ENCODE measurements around the gene RASD1. TPM values are rescaled to one million over a fixed set of nuclear protein-coding genes. Genes with fewer than 3 reads are reported as not detected.
A peak's percentile ranks its signal among the peaks of the same experiment; 100 is the strongest.

The RASD1 gene
- total RNA-seq, 1 experiment from 2014 or later, result 0.30 TPM

DNA sequence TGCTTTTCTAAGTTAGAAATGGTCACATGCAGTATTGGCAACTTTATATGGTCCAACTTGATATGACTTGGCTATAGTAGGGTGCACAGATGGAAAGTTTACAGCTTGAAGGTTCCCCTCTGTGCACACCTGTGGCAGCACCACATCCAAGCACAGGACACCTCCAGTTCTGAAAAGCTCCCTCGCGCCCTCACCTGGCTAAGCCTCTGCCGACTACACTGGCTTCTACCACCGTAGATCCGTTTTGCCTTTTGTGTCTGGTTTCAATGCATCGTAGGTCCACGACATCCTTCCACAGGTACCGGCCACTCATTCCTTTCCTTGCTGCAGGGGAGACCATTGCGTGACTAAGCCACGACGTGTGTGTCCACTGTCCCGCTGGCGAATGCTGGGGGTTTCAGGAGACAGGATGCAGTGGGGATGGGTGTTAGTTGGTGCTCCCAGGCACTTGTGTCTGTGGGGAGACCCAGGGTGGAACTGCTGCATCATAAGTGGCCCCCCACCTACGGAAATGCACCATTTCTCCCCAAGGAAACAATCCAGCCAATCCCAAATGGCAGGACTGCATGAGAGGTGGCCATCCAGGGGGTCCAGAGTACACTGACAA lies 4.9 kb upstream of the RASD1 start:
- Histone ChIP-seq H3K27me3 (ENCODE audit: insufficient read depth, low read length) (no peaks in the 10 kb centered on the region), H3K27ac (ENCODE audit: low read depth, low read length) (no peak overlapping the region), H3K4me3 (replicated peaks in 1 of 2; ENCODE audit: low read depth in 1 of 2, low read length in 2 of 2) (no peak overlapping the region), H3K79me2 (ENCODE audit: insufficient read depth, low read length) (no peaks in the 10 kb centered on the region), H3K4me2 (ENCODE audit: low read length) (no peak overlapping the region), H3K9me2 (ENCODE audit: insufficient read depth) (no peaks in the 10 kb centered on the region), H3K9me3 (ENCODE audit: control insufficient read depth in 1 of 2, insufficient read depth in 1 of 2, low read depth in 1 of 2, low read length in 2 of 2) (no peaks in the 10 kb centered on the region), H3K36me3 (ENCODE audit: control insufficient read depth in 1 of 2, insufficient read depth in 2 of 2, low read length in 2 of 2) (no peaks in the 10 kb centered on the region), H4K20me1 (ENCODE audit: insufficient read depth) (no peaks in the 10 kb centered on the region), H3K9ac (ENCODE audit: low read length) (no peak overlapping the region), H2AFZ (ENCODE audit: low read depth, low read length, poor library complexity, severe bottlenecking) (no peak overlapping the region), H3K4me1 (ENCODE audit: control insufficient read depth in 1 of 2, insufficient read depth in 2 of 2, low read length in 2 of 2) (peaks cover 0 to 13% of the 10 kb centered on the region in 2 experiments; a peak in 2 of 4 replicates)
- POLR2A ChIA-PET, result no interaction called here
- intact Hi-C loops (cut with micrococcal nuclease), result loop anchor here (1.0 kb wide), 1 partner anchor 145 kb away; no protein-coding TSS in a partner anchor
- RAD21 ChIA-PET (ENCODE audit: low non-redundant PET in 1 of 2, low total read pairs in 2 of 2, uncharacterized antibody in 2 of 2, unreplicated experiment in 2 of 2), result no interaction called here
- TF ChIP-seq MAX (IDR thresholded peaks at IDR 0.05) (no peak), CTCF (IDR thresholded peaks at IDR 0.05 in 2 of 3, conservative IDR thresholded peaks at IDR 0.05 in 1 of 3; ENCODE audit: borderline replicate concordance in 1 of 3, insufficient read depth in 1 of 3, low read depth in 2 of 3, low read length in 2 of 3) (peak; percentile 53 to 65 (median 55); a peak in 4 of 6 replicates), RAD21 (IDR thresholded peaks at IDR 0.05; ENCODE audit: low read depth) (peak; percentile 57)
- DNase-seq (ENCODE audit: low read depth, low spot score), result no peak
- no TSS peak for BruUV-seq (replicated peaks)
- CTCF ChIA-PET, result interaction anchor here (1.0 to 1.1 kb wide), 2 partner anchors 11 to 91 kb away, joined by 3 read pairs; partner anchors contain the start of gene PEMT
- ATAC-seq, result peak; percentile 49

- H3K36me3 ChIP-seq (ENCODE audit: control insufficient read depth in 1 of 2, insufficient read depth in 2 of 2, low read length in 2 of 2), result no peaks in the 10 kb centered on the region
- POLR2A ChIA-PET, result no interaction called here
- H3K9me2 ChIP-seq (ENCODE audit: insufficient read depth), result no peaks in the 10 kb centered on the region
- no peaks in the 10 kb centered on the region for H3K27me3 ChIP-seq (ENCODE audit: insufficient read depth, low read length)
- RAD21 ChIA-PET (ENCODE audit: low non-redundant PET in 1 of 2, low total read pairs in 2 of 2, uncharacterized antibody in 2 of 2, unreplicated experiment in 2 of 2), result no interaction called here
- no peak overlapping the region for H3K27ac ChIP-seq (ENCODE audit: low read depth, low read length)
- DNase-seq (ENCODE audit: low read depth, low spot score) (no peak), ATAC-seq (no peak)
- no peak overlapping the region for H2AFZ ChIP-seq (ENCODE audit: low read depth, low read length, poor library complexity, severe bottlenecking)
- no TSS peak for BruUV-seq (replicated peaks)
- CTCF ChIA-PET, result interaction anchor here (0.7 to 1.0 kb wide), 2 partner anchors 69 to 176 kb away, joined by 3 to 4 read pairs; no protein-coding TSS in a partner anchor
- H3K4me1 ChIP-seq (ENCODE audit: control insufficient read depth in 1 of 2, insufficient read depth in 2 of 2, low read length in 2 of 2), result peaks cover 0 to 15% of the 10 kb centered on the region in 2 experiments; a peak in 2 of 4 replicates
- H4K20me1 ChIP-seq (ENCODE audit: insufficient read depth), result no peaks in the 10 kb centered on the region
- no peak overlapping the region for H3K9ac ChIP-seq (ENCODE audit: low read length)
- H3K79me2 ChIP-seq (ENCODE audit: insufficient read depth, low read length), result no peaks in the 10 kb centered on the region
- no peak overlapping the region for H3K4me3 ChIP-seq (replicated peaks in 1 of 2; ENCODE audit: low read depth in 1 of 2, low read length in 2 of 2)
- intact Hi-C loops (cut with micrococcal nuclease), result no loop called here
- no peaks in the 10 kb centered on the region for H3K9me3 ChIP-seq (ENCODE audit: control insufficient read depth in 1 of 2, insufficient read depth in 1 of 2, low read depth in 1 of 2, low read length in 2 of 2)
- H3K4me2 ChIP-seq (ENCODE audit: low read length), result no peak overlapping the region
- TF ChIP-seq POLR2AphosphoS5 (IDR thresholded peaks at IDR 0.05; ENCODE audit: low read depth, low read length), result no peak
- no peak for TF ChIP-seq EZH2phosphoT487 (IDR thresholded peaks at IDR 0.05; ENCODE audit: borderline replicate concordance)
- no peak for TF ChIP-seq SIN3A (IDR thresholded peaks at IDR 0.05; ENCODE audit: low read depth)
- TF ChIP-seq ZNF274 (IDR thresholded peaks at IDR 0.05; ENCODE audit: low read depth, low read length), result no peak
- no peak for TF ChIP-seq SRF (IDR thresholded peaks at IDR 0.05; ENCODE audit: low read depth)
- no peak for TF ChIP-seq FOSL1 (IDR thresholded peaks at IDR 0.05; ENCODE audit: low read depth)
- no peak for TF ChIP-seq SP1 (IDR thresholded peaks at IDR 0.05; ENCODE audit: low read depth)
- TF ChIP-seq JUND (IDR thresholded peaks at IDR 0.05), result no peak
- TF ChIP-seq EZH2 (IDR thresholded peaks at IDR 0.05), result no peak
- TF ChIP-seq POLR2A (IDR thresholded peaks at IDR 0.05; ENCODE audit: borderline replicate concordance, extremely low read depth, insufficient read depth, insufficient read length), result no peak
- TF ChIP-seq, protein P1, sequence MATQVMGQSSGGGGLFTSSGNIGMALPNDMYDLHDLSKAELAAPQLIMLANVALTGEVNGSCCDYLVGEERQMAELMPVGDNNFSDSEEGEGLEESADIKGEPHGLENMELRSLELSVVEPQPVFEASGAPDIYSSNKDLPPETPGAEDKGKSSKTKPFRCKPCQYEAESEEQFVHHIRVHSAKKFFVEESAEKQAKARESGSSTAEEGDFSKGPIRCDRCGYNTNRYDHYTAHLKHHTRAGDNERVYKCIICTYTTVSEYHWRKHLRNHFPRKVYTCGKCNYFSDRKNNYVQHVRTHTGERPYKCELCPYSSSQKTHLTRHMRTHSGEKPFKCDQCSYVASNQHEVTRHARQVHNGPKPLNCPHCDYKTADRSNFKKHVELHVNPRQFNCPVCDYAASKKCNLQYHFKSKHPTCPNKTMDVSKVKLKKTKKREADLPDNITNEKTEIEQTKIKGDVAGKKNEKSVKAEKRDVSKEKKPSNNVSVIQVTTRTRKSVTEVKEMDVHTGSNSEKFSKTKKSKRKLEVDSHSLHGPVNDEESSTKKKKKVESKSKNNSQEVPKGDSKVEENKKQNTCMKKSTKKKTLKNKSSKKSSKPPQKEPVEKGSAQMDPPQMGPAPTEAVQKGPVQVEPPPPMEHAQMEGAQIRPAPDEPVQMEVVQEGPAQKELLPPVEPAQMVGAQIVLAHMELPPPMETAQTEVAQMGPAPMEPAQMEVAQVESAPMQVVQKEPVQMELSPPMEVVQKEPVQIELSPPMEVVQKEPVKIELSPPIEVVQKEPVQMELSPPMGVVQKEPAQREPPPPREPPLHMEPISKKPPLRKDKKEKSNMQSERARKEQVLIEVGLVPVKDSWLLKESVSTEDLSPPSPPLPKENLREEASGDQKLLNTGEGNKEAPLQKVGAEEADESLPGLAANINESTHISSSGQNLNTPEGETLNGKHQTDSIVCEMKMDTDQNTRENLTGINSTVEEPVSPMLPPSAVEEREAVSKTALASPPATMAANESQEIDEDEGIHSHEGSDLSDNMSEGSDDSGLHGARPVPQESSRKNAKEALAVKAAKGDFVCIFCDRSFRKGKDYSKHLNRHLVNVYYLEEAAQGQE (IDR thresholded peaks at IDR 0.05; ENCODE audit: low read depth), result no peak
These were observed 3.4 kb upstream of the RASD1 start for GRCh38 chr17:17499402-17500145.

Data from HCT116 (cell line).